ENCODE data around the gene MBTPS1. TPM values are rescaled to one million over a fixed set of nuclear protein-coding genes. Genes with fewer than 3 reads are reported as not detected.
"Not testable (repeated sequence)": the region's sequence is repeated elsewhere in the genome, so short reads cannot be mapped to it uniquely, and the experiment has no call there.

The MBTPS1 gene
- total RNA-seq, 2 experiments from 2014 or later, result 46.4 to 50.4 TPM

GRCh38 chr16:84132527-84133285, 16.0 kb upstream of the MBTPS1 start:
- Mint-ChIP-seq H3K36me3 (ENCODE audit: low read depth) (peaks cover 3% of the 10 kb centered on the region), H3K27me3 (no peaks in the 10 kb centered on the region), H3K4me1 (peaks cover 3% of the 10 kb centered on the region), H3K27ac (no peak overlapping the region), H3K9me3 (no peaks in the 10 kb centered on the region), H3K4me3 (no peak overlapping the region)
- no peak for DNase-seq
- CTCF ChIA-PET, result interaction anchor here (0.9 to 1.3 kb wide), 4 partner anchors 9 to 67 kb away, joined by 3 to 4 read pairs (median 3); partner anchors contain the start of gene MBTPS1
- POLR2A ChIA-PET, result interaction anchor here (2.8 kb wide), 1 partner anchor 16 kb away, joined by 9 read pairs; the partner anchor contains the start of gene MBTPS1

GRCh38 chr16:84131117-84131516, 14.4 kb upstream of the MBTPS1 start:
- DNase-seq, result no peak
- POLR2A ChIA-PET, result interaction anchor here (2.8 kb wide), 1 partner anchor 14 kb away, joined by 9 read pairs; the partner anchor contains the start of gene MBTPS1
- Mint-ChIP-seq H3K4me3 (no peak overlapping the region), H3K9me3 (no peaks in the 10 kb centered on the region), H3K27ac (no peak overlapping the region), H3K4me1 (no peaks in the 10 kb centered on the region), H3K36me3 (ENCODE audit: low read depth) (peaks cover 3% of the 10 kb centered on the region), H3K27me3 (no peaks in the 10 kb centered on the region)
- CTCF ChIA-PET, result interaction anchor here (0.9 to 1.2 kb wide), 2 partner anchors 46 to 56 kb away, joined by 3 to 4 read pairs; partner anchors contain the start of gene TAF1C

GRCh38 chr16:84124257-84125073, 7.7 kb upstream of the MBTPS1 start:
- peaks cover 7% of the 10 kb centered on the region for H3K36me3 Mint-ChIP-seq (ENCODE audit: low read depth)
- H3K27ac Mint-ChIP-seq, result no peak overlapping the region
- DNase-seq, result no peak
- H3K4me1 Mint-ChIP-seq, result no peaks in the 10 kb centered on the region
- no peak overlapping the region for H3K4me3 Mint-ChIP-seq
- ChIA-PET CTCF (no interaction called here), POLR2A (no interaction called here)
- no peaks in the 10 kb centered on the region for H3K9me3 Mint-ChIP-seq
- no peaks in the 10 kb centered on the region for H3K27me3 Mint-ChIP-seq

- peaks cover 12% of the 10 kb centered on the region for H3K4me1 Mint-ChIP-seq
- no peak for DNase-seq
- H3K9me3 Mint-ChIP-seq, result no peaks in the 10 kb centered on the region
- no peak overlapping the region for H3K4me3 Mint-ChIP-seq
- no peak overlapping the region for H3K27ac Mint-ChIP-seq
- CTCF ChIA-PET, result no interaction called here
- POLR2A ChIA-PET, result no interaction called here
- H3K27me3 Mint-ChIP-seq, result no peaks in the 10 kb centered on the region
- H3K36me3 Mint-ChIP-seq (ENCODE audit: low read depth), result peaks cover 8% of the 10 kb centered on the region
Measured at GRCh38 chr16:84121007-84121406, 4.3 kb upstream of the MBTPS1 start.

GRCh38 chr16:84120023-84120422, 3.3 kb upstream of the MBTPS1 start:
- H3K27me3 Mint-ChIP-seq, result no peaks in the 10 kb centered on the region
- peaks cover 9% of the 10 kb centered on the region for H3K36me3 Mint-ChIP-seq (ENCODE audit: low read depth)
- no peaks in the 10 kb centered on the region for H3K9me3 Mint-ChIP-seq
- no peak overlapping the region for H3K27ac Mint-ChIP-seq
- ChIA-PET POLR2A (no interaction called here), CTCF (no interaction called here)
- no peak overlapping the region for H3K4me3 Mint-ChIP-seq
- no peak for DNase-seq
- peaks cover 19% of the 10 kb centered on the region for H3K4me1 Mint-ChIP-seq

GRCh38 chr16:84119368-84119767, 2.6 kb upstream of the MBTPS1 start:
- CTCF ChIA-PET, result interaction anchor here (1.0 kb wide), 1 partner anchor 1178 kb away, joined by 3 read pairs; no protein-coding TSS in a partner anchor

GRCh38 chr16:84118315-84118714, 1.6 kb upstream of the MBTPS1 start:
- Mint-ChIP-seq H3K27ac (peak overlapping the region; percentile 4), H3K4me3 (peak overlapping the region; percentile 39), H3K4me1 (peaks cover 22% of the 10 kb centered on the region)
- H3K27me3 Mint-ChIP-seq; H3K36me3 Mint-ChIP-seq (ENCODE audit: low read depth); H3K9me3 Mint-ChIP-seq; DNase-seq: not testable (repeated sequence)
- POLR2A ChIA-PET, result interaction anchor here (1.9 to 3.7 kb wide), 7 partner anchors 9 to 310 kb away, joined by 7 to 38 read pairs (median 15); partner anchors contain the start of genes DNAAF1, HSBP1 and HSDL1
- CTCF ChIA-PET, result interaction anchor here (1.0 to 2.8 kb wide), 3 partner anchors 31 to 1179 kb away, joined by 3 to 11 read pairs (median 5); partner anchors contain the start of gene TAF1C

More at GRCh38 chr16:84119368-84119767, 2.6 kb upstream of the MBTPS1 start:
- no peaks in the 10 kb centered on the region for H3K9me3 Mint-ChIP-seq
- POLR2A ChIA-PET, result interaction anchor here (2.7 kb wide), 1 partner anchor 8 kb away, joined by 9 read pairs; no protein-coding TSS in a partner anchor
- H3K27me3 Mint-ChIP-seq, result no peaks in the 10 kb centered on the region
- H3K27ac Mint-ChIP-seq, result no peak overlapping the region
- DNase-seq, result no peak
- H3K4me3 Mint-ChIP-seq, result no peak overlapping the region
- H3K4me1 Mint-ChIP-seq, result peaks cover 20% of the 10 kb centered on the region
- peaks cover 9% of the 10 kb centered on the region for H3K36me3 Mint-ChIP-seq (ENCODE audit: low read depth)

- DNase-seq, result no peak
- CTCF ChIA-PET, result interaction anchor here (1.2 to 3.2 kb wide), 16 partner anchors 13 to 390 kb away, joined by 3 to 31 read pairs (median 6); partner anchors contain the start of genes DNAAF1, HSDL1 and TAF1C
- no peaks in the 10 kb centered on the region for H3K9me3 Mint-ChIP-seq
- no peaks in the 10 kb centered on the region for H3K27me3 Mint-ChIP-seq
- POLR2A ChIA-PET, result interaction anchor here (0.8 to 3.7 kb wide), 28 partner anchors 10 to 1683 kb away, joined by 3 to 38 read pairs (median 6); partner anchors contain the start of genes DNAAF1, HSBP1, HSDL1 and MEAK7
- peaks cover 24% of the 10 kb centered on the region for H3K4me1 Mint-ChIP-seq
- H3K36me3 Mint-ChIP-seq (ENCODE audit: low read depth), result peaks cover 4% of the 10 kb centered on the region
- peak overlapping the region; percentile 84 for H3K4me3 Mint-ChIP-seq
- H3K27ac Mint-ChIP-seq, result peak overlapping the region; percentile 85
Measured at GRCh38 chr16:84117494-84117843, 727 bp upstream of the MBTPS1 start.

GRCh38 chr16:84115919-84116719, 623 bp downstream of the MBTPS1 start:
- Mint-ChIP-seq H3K4me3 (peak overlapping the region; percentile 91), H3K4me1 (peaks cover 24% of the 10 kb centered on the region), H3K9me3 (no peaks in the 10 kb centered on the region), H3K27me3 (no peaks in the 10 kb centered on the region), H3K36me3 (ENCODE audit: low read depth) (peaks cover 4% of the 10 kb centered on the region), H3K27ac (peak overlapping the region; percentile 88)
- POLR2A ChIA-PET, result interaction anchor here (0.8 to 3.7 kb wide), 26 partner anchors 10 to 1439 kb away, joined by 3 to 38 read pairs (median 6); partner anchors contain the start of genes DNAAF1, HSDL1, MEAK7 and TAF1C
- CTCF ChIA-PET, result interaction anchor here (0.6 to 3.2 kb wide), 24 partner anchors 12 to 394 kb away, joined by 3 to 31 read pairs (median 5); partner anchors contain the start of genes DNAAF1, HSDL1 and TAF1C
- peak; percentile 68 for DNase-seq

- H3K27ac Mint-ChIP-seq, H3K9me3 Mint-ChIP-seq, H3K4me3 Mint-ChIP-seq, DNase-seq, POLR2A ChIA-PET, H3K27me3 Mint-ChIP-seq: not testable (repeated sequence)
- peaks cover 25% of the 10 kb centered on the region for H3K4me1 Mint-ChIP-seq
- CTCF ChIA-PET, result interaction anchor here (1.1 to 2.2 kb wide), 3 partner anchors 11 to 75 kb away, joined by 3 to 9 read pairs (median 5); partner anchors contain the start of gene TAF1C
- H3K36me3 Mint-ChIP-seq (ENCODE audit: low read depth), result peaks cover 11% of the 10 kb centered on the region
Measured at GRCh38 chr16:84111949-84112348, 4.8 kb downstream of the MBTPS1 start.

- CTCF ChIA-PET, result interaction anchor here (1.1 to 1.3 kb wide), 3 partner anchors 28 to 75 kb away, joined by 3 to 5 read pairs (median 3); partner anchors contain the start of genes DNAAF1, HSDL1 and TAF1C
- no peaks in the 10 kb centered on the region for H3K27me3 Mint-ChIP-seq
- H3K4me1 Mint-ChIP-seq, result peaks cover 25% of the 10 kb centered on the region
- H3K36me3 Mint-ChIP-seq (ENCODE audit: low read depth), result peaks cover 11% of the 10 kb centered on the region
- no peak overlapping the region for H3K4me3 Mint-ChIP-seq
- POLR2A ChIA-PET, result no interaction called here
- no peaks in the 10 kb centered on the region for H3K9me3 Mint-ChIP-seq
- no peak overlapping the region for H3K27ac Mint-ChIP-seq
- DNase-seq, result no peak
Measured at GRCh38 chr16:84111525-84111924, 5.2 kb downstream of the MBTPS1 start.

- no peak for DNase-seq
- Mint-ChIP-seq H3K27me3 (no peaks in the 10 kb centered on the region), H3K4me1 (peaks cover 23% of the 10 kb centered on the region), H3K36me3 (ENCODE audit: low read depth) (peaks cover 9% of the 10 kb centered on the region), H3K9me3 (no peaks in the 10 kb centered on the region), H3K27ac (no peak overlapping the region), H3K4me3 (no peak overlapping the region)
- CTCF ChIA-PET, result interaction anchor here (1.3 to 2.2 kb wide), 2 partner anchors 26 to 34 kb away, joined by 3 to 5 read pairs; partner anchors contain the start of genes DNAAF1 and HSDL1
- POLR2A ChIA-PET, result no interaction called here
Measured at GRCh38 chr16:84110527-84110926, 6.2 kb downstream of the MBTPS1 start.
